ENCODE results near the gene DIDO1. TPM values are rescaled to one million over a fixed set of nuclear protein-coding genes. Genes with fewer than 3 reads are reported as not detected.
"Not testable (repeated sequence)": the region's sequence is repeated elsewhere in the genome, so short reads cannot be mapped to it uniquely, and the experiment has no call there.

Gene DIDO1
- total RNA-seq, 1 donor from 2014 or later, result 89.1 TPM

- Mint-ChIP-seq H3K4me1 (peaks cover 41% of the 10 kb centered on the region), H3K4me3 (peak overlapping the region; percentile 81), H3K9me3 (no peaks in the 10 kb centered on the region), H3K27ac (peak overlapping the region; percentile 70), H3K36me3 (ENCODE audit: low read depth) (peaks cover 35% of the 10 kb centered on the region), H3K27me3 (no peaks in the 10 kb centered on the region)
- ATAC-seq (ENCODE audit: low read depth) (no peak), DNase-seq (no peak)
- ChIA-PET POLR2A (interaction anchor here (1.1 to 2.9 kb wide), 6 partner anchors 21 to 236 kb away, joined by 3 to 11 read pairs (median 4); no protein-coding TSS in a partner anchor), CTCF (no interaction called here)
- TF ChIP-seq CTCF (IDR thresholded peaks at IDR 0.05), result no peak
- intact Hi-C loops (cut with micrococcal nuclease), result loop anchor here (2.0 to 5.0 kb wide), 3 partner anchors 27 to 68 kb away; partner anchors contain the start of genes DIDO1 and MRGBP
Observed at GRCh38 chr20:62859721-62860120, 66.6 kb downstream of the DIDO1 start.

- DNase-seq (no peak), ATAC-seq (ENCODE audit: low read depth) (no peak)
- Mint-ChIP-seq H3K27me3 (no peaks in the 10 kb centered on the region), H3K4me1 (peaks cover 41% of the 10 kb centered on the region), H3K4me3 (peak overlapping the region; percentile 61), H3K36me3 (ENCODE audit: low read depth) (peaks cover 49% of the 10 kb centered on the region), H3K27ac (peak overlapping the region; percentile 80), H3K9me3 (no peaks in the 10 kb centered on the region)
- intact Hi-C loops (cut with micrococcal nuclease), result no loop called here
- ChIA-PET POLR2A (interaction anchor here (0.6 to 1.7 kb wide), 8 partner anchors 9 to 684 kb away, joined by 3 to 8 read pairs (median 4); partner anchors contain the start of gene OGFR), CTCF (no interaction called here)
- no peak for TF ChIP-seq CTCF (IDR thresholded peaks at IDR 0.05)
Observed at GRCh38 chr20:62858058-62858830, 68.1 kb downstream of the DIDO1 start.

- TF ChIP-seq CTCF (IDR thresholded peaks at IDR 0.05), result no peak
- intact Hi-C loops (cut with micrococcal nuclease), result no loop called here
- CTCF ChIA-PET, result no interaction called here
- POLR2A ChIA-PET, result interaction anchor here (0.6 to 1.1 kb wide), 2 partner anchors 11 to 854 kb away, joined by 3 read pairs; no protein-coding TSS in a partner anchor
- Mint-ChIP-seq H3K4me3 (no peak overlapping the region), H3K36me3 (ENCODE audit: low read depth) (peaks cover 58% of the 10 kb centered on the region), H3K27me3 (no peaks in the 10 kb centered on the region), H3K4me1 (peaks cover 36% of the 10 kb centered on the region), H3K9me3 (no peaks in the 10 kb centered on the region), H3K27ac (peak overlapping the region; percentile 37)
- DNase-seq (no peak), ATAC-seq (ENCODE audit: low read depth) (no peak)
Observed at GRCh38 chr20:62856931-62857619, 69.2 kb downstream of the DIDO1 start.

- no peak for ATAC-seq (ENCODE audit: low read depth)
- Mint-ChIP-seq H3K27me3 (no peaks in the 10 kb centered on the region), H3K4me3 (no peak overlapping the region), H3K9me3 (no peaks in the 10 kb centered on the region), H3K4me1 (peaks cover 29% of the 10 kb centered on the region), H3K36me3 (ENCODE audit: low read depth) (peaks cover 69% of the 10 kb centered on the region), H3K27ac (no peak overlapping the region)
- no peak for DNase-seq
- TF ChIP-seq CTCF (IDR thresholded peaks at IDR 0.05), result no peak
- ChIA-PET CTCF (no interaction called here), POLR2A (no interaction called here)
- intact Hi-C loops (cut with micrococcal nuclease), result no loop called here
Observed at GRCh38 chr20:62855120-62855519, 71.2 kb downstream of the DIDO1 start.

GRCh38 chr20:62854121-62854520 is 72.2 kb downstream of the DIDO1 start:
- no peaks in the 10 kb centered on the region for H3K27me3 Mint-ChIP-seq
- POLR2A ChIA-PET, result interaction anchor here (0.8 kb wide), 1 partner anchor 14 kb away, joined by 3 read pairs; no protein-coding TSS in a partner anchor

GRCh38 chr20:62853304-62853703 is 73.0 kb downstream of the DIDO1 start:
- CTCF ChIA-PET, result not testable (repeated sequence)

More at GRCh38 chr20:62854121-62854520, 72.2 kb downstream of the DIDO1 start:
- intact Hi-C loops (cut with micrococcal nuclease), result no loop called here
- peaks cover 68% of the 10 kb centered on the region for H3K36me3 Mint-ChIP-seq (ENCODE audit: low read depth)
- DNase-seq (no peak), ATAC-seq (ENCODE audit: low read depth) (no peak)
- peaks cover 19% of the 10 kb centered on the region for H3K4me1 Mint-ChIP-seq
- H3K9me3 Mint-ChIP-seq, result no peaks in the 10 kb centered on the region
- H3K4me3 Mint-ChIP-seq, result no peak overlapping the region
- CTCF ChIA-PET, result no interaction called here
- no peak for TF ChIP-seq CTCF (IDR thresholded peaks at IDR 0.05)
- H3K27ac Mint-ChIP-seq, result no peak overlapping the region

More at GRCh38 chr20:62853304-62853703, 73.0 kb downstream of the DIDO1 start:
- H3K27me3 Mint-ChIP-seq; intact Hi-C loops (cut with micrococcal nuclease); ATAC-seq (ENCODE audit: low read depth); H3K27ac Mint-ChIP-seq; H3K4me3 Mint-ChIP-seq; H3K9me3 Mint-ChIP-seq; DNase-seq: not testable (repeated sequence)
- Mint-ChIP-seq H3K36me3 (ENCODE audit: low read depth) (peaks cover 65% of the 10 kb centered on the region), H3K4me1 (peaks cover 16% of the 10 kb centered on the region)
- POLR2A ChIA-PET, result interaction anchor here (0.6 kb wide), 1 partner anchor 49 kb away, joined by 3 read pairs; the partner anchor contains the start of gene OGFR

Data from activated B cell treated with CpG ODN at 0.5 μM for 24 hours (primary cell).